ENCODE results near the gene CGB2. TPM values are rescaled to one million over a fixed set of nuclear protein-coding genes. Genes with fewer than 3 reads are reported as not detected.

The CGB2 gene
- total and polyA plus RNA-seq, 4 donors: 0.58 TPM; not detected in 3

GRCh38 chr19:49010453-49010852, 21.2 kb upstream of the CGB2 start:
- Histone ChIP-seq H3K36me3 (ENCODE audit: control insufficient read depth in 4 of 4, insufficient read depth in 4 of 4, low read length in 4 of 4) (peaks cover 12 to 69% (median 21%) of the 10 kb centered on the region in 4 donors), H3K27ac (ENCODE audit: low read depth in 1 of 2, low read length in 1 of 2) (no peak overlapping the region), H3K4me1 (ENCODE audit: control insufficient read depth in 5 of 5, insufficient read depth in 5 of 5, low read length in 5 of 5) (no peaks in the 10 kb centered on the region), H3K27me3 (ENCODE audit: control insufficient read depth in 3 of 3, insufficient read depth in 3 of 3, low read length in 2 of 3) (no peaks in the 10 kb centered on the region), H3K9ac (ENCODE audit: insufficient read depth in 1 of 2, low read length in 2 of 2) (no peak overlapping the region), H3K4me3 (no peak overlapping the region), H3K9me3 (ENCODE audit: control insufficient read depth in 4 of 4, insufficient read depth in 3 of 4, low read length in 3 of 4) (no peaks in the 10 kb centered on the region)
- 91 to 93% methylated on average over 18 of the region's 18 CpGs for WGBS, 2 donors
- DNase-seq (no peak), ATAC-seq (ENCODE audit: insufficient read depth, low FRiP score) (no peak)
- TF ChIP-seq CTCF (IDR thresholded peaks at IDR 0.05; ENCODE audit: control extremely low read depth, extremely low read depth): no peak

- H3K27me3 ChIP-seq (ENCODE audit: control insufficient read depth in 3 of 3, insufficient read depth in 3 of 3, low read length in 2 of 3): no peaks in the 10 kb centered on the region
- no peak for TF ChIP-seq CTCF (IDR thresholded peaks at IDR 0.05; ENCODE audit: control extremely low read depth, extremely low read depth)
- H3K9me3 ChIP-seq (ENCODE audit: control insufficient read depth in 4 of 4, insufficient read depth in 3 of 4, low read length in 3 of 4): no peaks in the 10 kb centered on the region
- H3K36me3 ChIP-seq (ENCODE audit: control insufficient read depth in 4 of 4, insufficient read depth in 4 of 4, low read length in 4 of 4): peaks cover 12 to 71% (median 22%) of the 10 kb centered on the region in 4 donors
- H3K4me1 ChIP-seq (ENCODE audit: control insufficient read depth in 5 of 5, insufficient read depth in 5 of 5, low read length in 5 of 5): no peaks in the 10 kb centered on the region
- DNase-seq (no peak), ATAC-seq (ENCODE audit: insufficient read depth, low FRiP score) (no peak)
- no peak overlapping the region for H3K27ac ChIP-seq (ENCODE audit: low read depth in 1 of 2, low read length in 1 of 2)
- H3K9ac ChIP-seq (ENCODE audit: insufficient read depth in 1 of 2, low read length in 2 of 2): no peak overlapping the region
- WGBS, 2 donors: 81 to 90% methylated on average over 17 of the region's 17 CpGs
- no peak overlapping the region for H3K4me3 ChIP-seq
Observed at GRCh38 chr19:49011194-49011593, 20.5 kb upstream of the CGB2 start.

- TF ChIP-seq CTCF (IDR thresholded peaks at IDR 0.05; ENCODE audit: control extremely low read depth, extremely low read depth): no peak
- Histone ChIP-seq H3K4me1 (ENCODE audit: control insufficient read depth in 5 of 5, insufficient read depth in 5 of 5, low read length in 5 of 5) (peaks cover 0 to 19% (median 4%) of the 10 kb centered on the region in 5 donors), H3K27ac (ENCODE audit: low read depth in 1 of 2, low read length in 1 of 2) (no peak overlapping the region), H3K27me3 (ENCODE audit: control insufficient read depth in 3 of 3, insufficient read depth in 3 of 3, low read length in 2 of 3) (peaks cover 0 to 10% (median 3%) of the 10 kb centered on the region in 3 donors), H3K9me3 (ENCODE audit: control insufficient read depth in 4 of 4, insufficient read depth in 3 of 4, low read length in 3 of 4) (no peaks in the 10 kb centered on the region), H3K36me3 (ENCODE audit: control insufficient read depth in 4 of 4, insufficient read depth in 4 of 4, low read length in 4 of 4) (peaks cover 12 to 58% (median 18%) of the 10 kb centered on the region in 4 donors), H3K9ac (ENCODE audit: insufficient read depth in 1 of 2, low read length in 2 of 2) (no peak overlapping the region), H3K4me3 (no peak overlapping the region)
- ATAC-seq (ENCODE audit: insufficient read depth, low FRiP score) (no peak), DNase-seq (no peak)
- WGBS, 2 donors: 95% methylated on average over 32 of the region's 32 CpGs
Observed at GRCh38 chr19:49014123-49014869, 17.4 kb upstream of the CGB2 start.

Measured in lung (tissue), 12 donors.